Activated T-cell treated with anti-CD3 and anti-CD28 coated beads, Interleukin-2, amount 50 U/mL, for 4 hours (primary cell): Measurements from ENCODE around the gene CCDC157. TPM values are rescaled to one million over a fixed set of nuclear protein-coding genes. Genes with fewer than 3 reads are reported as not detected.

Experiments used
- total RNA-seq, 3 donors: library from RNA; stranded (reverse); gene quantifications; one replicate each; pipeline ENCODE4 v1.2.1, GENCODE V29; 2021

Gene CCDC157
- total RNA-seq, 3 donors from 2014 or later = 2.3 to 3.0 (median 2.6) TPM

Other genes starting within 250 kb of the CCDC157 start
- gene LIF, start 110.2 kb upstream of the CCDC157 start, total RNA-seq = 100 to 1,000 TPM; 226 to 440 (median 307) TPM
- 10 to 100 TPM; 18.4 to 30.7 (median 22.2) TPM for gene OSM, start 90.2 kb upstream of the CCDC157 start, total RNA-seq
- 1 to 10 TPM; 1.1 to 2.9 (median 2.4) TPM for gene CASTOR1, start 67.5 kb upstream of the CCDC157 start, total RNA-seq
- gene TBC1D10A, start 30.1 kb upstream of the CCDC157 start, total RNA-seq = 10 to 100 TPM; 12.6 to 16.4 (median 14.0) TPM
- 100 to 1,000 TPM; 315 to 335 (median 324) TPM for gene SF3A1, start 113 bp upstream of the CCDC157 start, total RNA-seq
- 1 to 10 TPM; 3.9 to 5.1 (median 4.4) TPM for gene RNF215, start 30.4 kb downstream of the CCDC157 start, total RNA-seq
- gene SEC14L2, start 40.0 kb downstream of the CCDC157 start, total RNA-seq = 10 to 100 TPM; 10.4 to 13.2 (median 12.5) TPM
- 100 to 1,000 TPM in 1 of 3 donors, 10 to 100 TPM in 2; 97.0 to 113 (median 99.9) TPM for gene MTFP1, start 68.8 kb downstream of the CCDC157 start, total RNA-seq
- not detected for gene SEC14L3, start 115.0 kb downstream of the CCDC157 start, total RNA-seq
- under 1 TPM in 1 of 3 donors, not detected in 2; 0.16 TPM for gene SEC14L4, start 148.7 kb downstream of the CCDC157 start, total RNA-seq
- not detected for gene SEC14L6, start 189.7 kb downstream of the CCDC157 start, total RNA-seq
- under 1 TPM in 2 of 3 donors, not detected in 1; 0.16 to 0.38 TPM for gene GAL3ST1, start 217.7 kb downstream of the CCDC157 start, total RNA-seq
- gene PES1, start 234.9 kb downstream of the CCDC157 start, total RNA-seq = 100 to 1,000 TPM; 312 to 373 (median 336) TPM